Gastrocnemius medialis (tissue), 4 donors: ENCODE measurements around the gene THADA. TPM values are rescaled to one million over a fixed set of nuclear protein-coding genes. Genes with fewer than 3 reads are reported as not detected.

Source experiments
- ATAC-seq, 2 donors: fragments of 150-250 bp; one replicate each; pipeline ENCODE4 v1.9.1; 2016
- DNase-seq, 2 donors: peaks; one replicate each; pipeline ENCODE4 v3.0.0-alpha.2; 2019
- H3K27ac ChIP-seq, 4 donors: fragments of 200-600 bp; sonication (generic); 1 replicate in 1 of 4; 2 replicates in 3 of 4; pipeline ENCODE4 v1.5.1; 2016 to 2018; ENCODE audit warnings: mild to moderate bottlenecking in 2 of 4, moderate library complexity in 1 of 4
- H3K27me3 ChIP-seq, 3 donors: fragments of 200-600 bp; sonication (generic) in 2 of 3; 1 replicate in 1 of 3; 2 replicates in 2 of 3; pipeline versions ENCODE4 v1.5.1 to v1.6.0; 2016 to 2019; ENCODE audit warnings: mild to moderate bottlenecking in 1 of 3, moderate library complexity in 1 of 3
- H3K36me3 ChIP-seq, 2 donors: fragments of 200-600 bp; sonication (generic) in 1 of 2; one replicate each; pipeline ENCODE4 v1.5.1; 2017 to 2018
- H3K4me1 ChIP-seq, 2 donors: fragments of 200-600 bp; sonication (generic) in 1 of 2; one replicate each; pipeline ENCODE4 v1.5.1; 2016 to 2017; ENCODE audit warnings: mild to moderate bottlenecking in 2 of 2
- H3K4me3 ChIP-seq, 4 donors: fragments of 200-600 bp; sonication (generic) in 3 of 4; 1 replicate in 1 of 4; 2 replicates in 3 of 4; pipeline ENCODE4 v1.5.1; 2016 to 2019; ENCODE audit warnings: mild to moderate bottlenecking in 2 of 4
- H3K9me3 ChIP-seq, 3 donors: fragments of 200-600 bp; sonication (generic) in 2 of 3; 1 replicate in 1 of 3; 2 replicates in 2 of 3; pipeline ENCODE4 v1.5.1; 2016 to 2019
- CTCF ChIP-seq, 5 experiments: fragments of 450-650 bp in 3 of 5; fragments of 200-600 bp in 2 of 5; sonication (generic) in 2 of 5; IDR thresholded peaks in 4 of 5; conservative IDR thresholded peaks in 1 of 5; 1 replicate in 4 of 5; 2 replicates in 1 of 5; pipeline ENCODE4 v1.5.1; 2016 to 2019; ENCODE audit warnings: antibody characterized with exemption in 5 of 5, mild to moderate bottlenecking in 3 of 5, moderate library complexity in 3 of 5
- POLR2A ChIP-seq, 2 donors: fragments of 450-650 bp; IDR thresholded peaks; one replicate each; pipeline ENCODE4 v1.6.1; 2017; ENCODE audit warnings: antibody characterized with exemption in 2 of 2, mild to moderate bottlenecking in 2 of 2, moderate library complexity in 2 of 2
- in situ Hi-C, 4 donors: fragments of 200-750 bp; cut with MboI; loops; one replicate each; pipeline versions ENCODE4 v1.15.0 to v1.8.0; 2017; ENCODE audit warnings: low sequenced_read_pairs in 4 of 4
- intact Hi-C: fragments of 100-400 bp; cut with DNase I; formaldehyde crosslinking; loops from one replicate; pipeline ENCODE4 v1.15.1; 2023; ENCODE audit warnings: low total_unique reads
- total RNA-seq, 4 donors: library from RNA; depleted of rRNA; stranded (reverse); fragments of >200 nt; gene quantifications; one replicate each; pipeline versions ENCODE4 v1.1.0 to v1.2.3, GENCODE V29; 2016

The THADA gene
- total RNA-seq, 4 donors from 2014 or later = 13.6 to 19.0 (median 16.2) TPM

GRCh38 chr2:43444989-43445645, 150.7 kb downstream of the THADA start:
- intact Hi-C loops (no loop called here), in situ Hi-C loops (no loop called here)
- Histone ChIP-seq H3K36me3 (no peaks in the 10 kb centered on the region), H3K9me3 (no peaks in the 10 kb centered on the region), H3K27me3 (no peaks in the 10 kb centered on the region), H3K27ac (peak overlapping the region; percentile 10 to 48 (median 43)), H3K4me1 (no peaks in the 10 kb centered on the region), H3K4me3 (no peak overlapping the region)
- ATAC-seq = peak; percentile 78 to 83
- DNase-seq = peak in 1 of 2 donors; percentile 12
- TF ChIP-seq CTCF (IDR thresholded peaks at IDR 0.05 in 4 of 5, conservative IDR thresholded peaks at IDR 0.05 in 1 of 5) (no peak), POLR2A (IDR thresholded peaks at IDR 0.05) (no peak)

- H3K27me3 ChIP-seq = no peaks in the 10 kb centered on the region
- DNase-seq = no peak
- TF ChIP-seq POLR2A (IDR thresholded peaks at IDR 0.05) = no peak
- no peak for TF ChIP-seq CTCF (IDR thresholded peaks at IDR 0.05 in 4 of 5, conservative IDR thresholded peaks at IDR 0.05 in 1 of 5)
- no peak for ATAC-seq
- no peak overlapping the region for H3K27ac ChIP-seq
- intact Hi-C loops (no loop called here), in situ Hi-C loops (no loop called here)
- H3K4me3 ChIP-seq = no peak overlapping the region
- H3K4me1 ChIP-seq = no peaks in the 10 kb centered on the region
- no peaks in the 10 kb centered on the region for H3K9me3 ChIP-seq
- no peaks in the 10 kb centered on the region for H3K36me3 ChIP-seq
Measured at GRCh38 chr2:43443282-43443681, 152.6 kb downstream of the THADA start.

DNA sequence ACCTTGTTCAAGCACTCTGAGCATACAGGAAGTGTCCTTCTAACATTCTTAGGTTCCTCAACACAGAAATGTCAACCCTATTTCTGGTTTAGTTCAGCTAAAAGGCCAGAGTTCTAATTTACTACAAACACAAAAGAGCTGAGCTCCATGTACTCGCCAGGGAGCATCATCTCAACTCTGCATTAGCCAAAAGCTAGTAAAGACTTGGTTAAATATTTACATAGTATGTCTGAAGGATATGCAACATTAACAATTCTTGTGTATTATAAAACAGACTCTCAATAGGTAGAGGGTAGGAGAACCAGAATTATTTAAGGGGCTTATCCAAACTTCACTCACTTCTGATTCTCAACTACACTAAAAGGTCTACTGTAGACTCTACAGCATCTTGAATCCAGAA, 154.6 kb downstream of the THADA start:
- TF ChIP-seq CTCF (IDR thresholded peaks at IDR 0.05 in 4 of 5, conservative IDR thresholded peaks at IDR 0.05 in 1 of 5) = no peak
- TF ChIP-seq POLR2A (IDR thresholded peaks at IDR 0.05) = no peak
- ATAC-seq (no peak), DNase-seq (no peak)
- H3K4me3 ChIP-seq = no peak overlapping the region
- in situ Hi-C loops (no loop called here), intact Hi-C loops (no loop called here)
- no peaks in the 10 kb centered on the region for H3K36me3 ChIP-seq
- no peaks in the 10 kb centered on the region for H3K9me3 ChIP-seq
- no peaks in the 10 kb centered on the region for H3K4me1 ChIP-seq
- H3K27me3 ChIP-seq = no peaks in the 10 kb centered on the region
- H3K27ac ChIP-seq = no peak overlapping the region

DNA sequence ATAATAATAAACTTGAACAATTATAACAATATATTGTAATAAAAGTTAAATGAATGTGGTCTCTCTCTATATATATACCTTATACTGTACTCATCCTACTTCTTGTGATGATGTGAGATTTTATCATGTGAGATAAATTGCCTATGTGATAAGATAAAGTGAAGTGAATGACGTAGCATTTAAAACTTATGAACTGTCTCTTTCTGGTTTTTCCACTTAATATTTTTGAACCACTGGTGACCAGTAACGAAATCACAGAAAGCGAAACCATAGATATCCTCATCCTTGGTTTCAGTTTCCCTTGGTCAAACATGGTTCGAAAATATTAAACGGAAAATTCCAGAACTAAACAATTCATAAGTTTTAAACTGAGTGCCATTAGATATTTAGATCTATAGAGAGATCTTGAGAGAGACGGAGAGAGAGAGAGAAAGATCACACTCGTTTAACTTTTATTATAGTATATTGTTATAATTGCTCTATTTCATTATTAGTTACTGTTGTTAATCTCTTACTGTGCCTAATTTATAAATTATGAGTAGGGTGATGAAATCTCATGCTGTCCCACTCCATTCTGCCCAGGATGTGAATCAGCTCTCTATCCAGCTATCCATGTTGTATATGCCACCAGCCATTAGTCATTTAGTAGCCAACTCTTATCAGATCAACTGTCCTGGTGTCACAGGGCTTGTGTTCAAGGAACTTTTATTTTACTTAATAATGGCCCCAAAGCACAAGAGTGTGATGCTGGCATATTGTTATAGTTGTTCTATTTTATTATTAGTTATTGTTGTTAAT, 156.8 kb downstream of the THADA start:
- DNase-seq (no peak), ATAC-seq (no peak)
- in situ Hi-C loops = no loop called here
- no peaks in the 10 kb centered on the region for H3K36me3 ChIP-seq
- H3K4me3 ChIP-seq = no peak overlapping the region
- no peaks in the 10 kb centered on the region for H3K9me3 ChIP-seq
- H3K4me1 ChIP-seq = no peaks in the 10 kb centered on the region
- H3K27me3 ChIP-seq = no peaks in the 10 kb centered on the region
- H3K27ac ChIP-seq = no peak overlapping the region
- TF ChIP-seq CTCF (IDR thresholded peaks at IDR 0.05 in 4 of 5, conservative IDR thresholded peaks at IDR 0.05 in 1 of 5) (no peak), POLR2A (IDR thresholded peaks at IDR 0.05) (no peak)
- intact Hi-C loops = no loop called here
